Fibroblast of lung (primary cell): ENCODE data around the gene ARHGAP21. TPM values are rescaled to one million over a fixed set of nuclear protein-coding genes. Genes with fewer than 3 reads are reported as not detected.

Experiments
- DNase-seq, 2 donors: peaks; one replicate each; pipeline versions ENCODE4 v3.0.0 to v3.0.0-alpha.2; 2010; ENCODE audit warnings: low read depth in 2 of 2
- H2AFZ ChIP-seq: 2 replicates; pipeline ENCODE4 v1.5.1; 2012; ENCODE audit warnings: low read length, control low read depth, inconsistent platforms
- H3K27ac ChIP-seq: 2 replicates; pipeline ENCODE4 v1.5.1; 2011; ENCODE audit warnings: low read length, control low read depth; ENCODE audit not compliant: insufficient read depth
- H3K27me3 ChIP-seq: 2 replicates; pipeline ENCODE4 v1.5.1; 2011; ENCODE audit warnings: mild to moderate bottlenecking, low read length; ENCODE audit not compliant: control insufficient read depth, insufficient read depth
- H3K36me3 ChIP-seq: 2 replicates; pipeline ENCODE4 v1.5.1; 2011; ENCODE audit warnings: low read length; ENCODE audit not compliant: control insufficient read depth, insufficient read depth
- H3K4me1 ChIP-seq: 2 replicates; pipeline ENCODE4 v1.5.1; 2011; ENCODE audit warnings: low read length; ENCODE audit not compliant: control insufficient read depth, insufficient read depth; ENCODE audit errors: extremely low read depth
- H3K4me2 ChIP-seq: 2 replicates; pipeline ENCODE4 v1.5.1; 2011; ENCODE audit warnings: low read length, control low read depth; ENCODE audit not compliant: insufficient read depth; ENCODE audit errors: extremely low read depth
- H3K4me3 ChIP-seq, 4 experiments: fragments of 200-600 bp in 1 of 4; sonication (generic) in 1 of 4; replicated peaks in 1 of 4; 2 replicates each; pipeline ENCODE4 v1.5.1; 2011 to 2016; ENCODE audit warnings: low read length in 4 of 4, low read depth in 3 of 4, mild to moderate bottlenecking in 3 of 4, control low read depth in 2 of 4, inconsistent platforms in 1 of 4, mixed read lengths in 1 of 4; ENCODE audit not compliant: insufficient read depth in 1 of 4; ENCODE audit errors: control extremely low read depth in 1 of 4
- H3K79me2 ChIP-seq: 2 replicates; pipeline ENCODE4 v1.5.1; 2012; ENCODE audit warnings: mild to moderate bottlenecking, low read length, inconsistent platforms; ENCODE audit not compliant: control insufficient read depth, insufficient read depth
- H3K9ac ChIP-seq: 2 replicates; pipeline ENCODE4 v1.5.1; 2011; ENCODE audit warnings: mild to moderate bottlenecking, low read length, control low read depth; ENCODE audit not compliant: insufficient read depth
- H3K9me3 ChIP-seq: 2 replicates; pipeline ENCODE4 v1.5.1; 2012; ENCODE audit warnings: low read depth, low read length; ENCODE audit not compliant: control insufficient read depth, insufficient read depth
- H4K20me1 ChIP-seq: 2 replicates; pipeline ENCODE4 v1.5.1; 2011; ENCODE audit warnings: low read length; ENCODE audit not compliant: control insufficient read depth, insufficient read depth; ENCODE audit errors: extremely low read depth
- EZH2 ChIP-seq: IDR thresholded peaks from 2 replicates; pipeline ENCODE4 v1.5.1; 2012; ENCODE audit warnings: low read length, control low read depth, mild to moderate bottlenecking; ENCODE audit errors: missing control alignments
- polyA plus RNA-seq, 2 donors: library from polyadenylated mRNA; depleted of rRNA in 1 of 2; stranded (reverse) in 1 of 2; unstranded in 1 of 2; fragments of >200 nt; gene quantifications; 2 replicates each; pipeline ENCODE4 v1.2.1, GENCODE V29; 2011 to 2012; ENCODE audit warnings: missing spikeins in 1 of 2
- total RNA-seq: library from RNA; depleted of rRNA; stranded (reverse); fragments of >200 nt; gene quantifications from 2 replicates; pipeline ENCODE4 v1.2.1, GENCODE V29; 2014
- TF ChIP-seq, protein P1 (sequence below), 2 donors: IDR thresholded peaks in 1 of 2; conservative IDR thresholded peaks in 1 of 2; 1 replicate in 1 of 2; 2 replicates in 1 of 2; pipeline ENCODE4 v1.5.1; 2011 to 2012; ENCODE audit warnings: low read length in 2 of 2, control low read depth in 1 of 2, inconsistent platforms in 1 of 2, low read depth in 1 of 2, mild to moderate bottlenecking in 1 of 2

Gene ARHGAP21
- total and polyA plus RNA-seq, 2 donors (not counting 1 experiment from before 2014, with no cell fraction given) = 105 to 173 TPM

DNA sequence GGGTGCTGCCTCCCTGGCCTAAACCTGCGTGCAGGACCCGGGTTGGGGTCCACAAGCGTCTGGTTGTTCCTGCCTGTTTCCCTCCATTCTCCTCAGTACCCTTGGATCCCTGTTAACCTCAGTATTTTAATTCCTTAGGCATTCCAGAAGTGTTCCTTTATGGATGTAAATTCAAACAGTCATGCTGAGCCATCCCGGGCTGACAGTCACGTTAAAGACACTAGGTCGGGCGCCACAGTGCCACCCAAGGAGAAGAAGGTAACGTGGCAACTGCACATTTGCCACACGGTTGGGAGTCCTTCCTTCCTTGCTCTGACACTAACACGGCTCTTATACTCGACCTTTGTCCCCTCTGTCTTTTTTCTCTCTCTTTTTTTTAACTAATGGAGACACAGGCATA, 187.1 kb downstream of the ARHGAP21 start:
- H3K36me3 ChIP-seq = peaks cover 2% of the 10 kb centered on the region
- no peak for DNase-seq

DNA sequence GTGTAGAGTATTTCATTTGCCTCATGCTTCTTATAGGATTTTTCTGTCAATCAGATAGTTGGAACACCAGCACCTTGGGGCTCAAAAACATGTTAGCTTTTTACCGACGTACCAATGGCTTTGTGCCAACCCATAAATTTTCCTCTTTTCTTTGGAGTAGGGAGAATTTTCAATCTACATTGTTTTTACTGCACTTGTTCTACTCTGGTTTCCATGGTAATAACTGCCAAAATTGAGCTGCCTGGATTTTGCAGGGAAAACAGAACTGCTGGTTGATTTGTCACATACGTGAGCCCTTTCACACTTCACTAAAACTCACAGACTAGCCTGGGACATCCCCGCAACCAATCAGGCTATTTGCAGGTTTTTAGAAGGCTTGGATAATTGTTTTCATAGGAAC, 189.7 kb downstream of the ARHGAP21 start:
- H3K4me2 ChIP-seq = no peak overlapping the region
- TF ChIP-seq, protein P1, sequence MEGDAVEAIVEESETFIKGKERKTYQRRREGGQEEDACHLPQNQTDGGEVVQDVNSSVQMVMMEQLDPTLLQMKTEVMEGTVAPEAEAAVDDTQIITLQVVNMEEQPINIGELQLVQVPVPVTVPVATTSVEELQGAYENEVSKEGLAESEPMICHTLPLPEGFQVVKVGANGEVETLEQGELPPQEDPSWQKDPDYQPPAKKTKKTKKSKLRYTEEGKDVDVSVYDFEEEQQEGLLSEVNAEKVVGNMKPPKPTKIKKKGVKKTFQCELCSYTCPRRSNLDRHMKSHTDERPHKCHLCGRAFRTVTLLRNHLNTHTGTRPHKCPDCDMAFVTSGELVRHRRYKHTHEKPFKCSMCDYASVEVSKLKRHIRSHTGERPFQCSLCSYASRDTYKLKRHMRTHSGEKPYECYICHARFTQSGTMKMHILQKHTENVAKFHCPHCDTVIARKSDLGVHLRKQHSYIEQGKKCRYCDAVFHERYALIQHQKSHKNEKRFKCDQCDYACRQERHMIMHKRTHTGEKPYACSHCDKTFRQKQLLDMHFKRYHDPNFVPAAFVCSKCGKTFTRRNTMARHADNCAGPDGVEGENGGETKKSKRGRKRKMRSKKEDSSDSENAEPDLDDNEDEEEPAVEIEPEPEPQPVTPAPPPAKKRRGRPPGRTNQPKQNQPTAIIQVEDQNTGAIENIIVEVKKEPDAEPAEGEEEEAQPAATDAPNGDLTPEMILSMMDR (conservative IDR thresholded peaks at IDR 0.05 in 1 of 2, IDR thresholded peaks at IDR 0.05 in 1 of 2; ENCODE audit: low read depth in 1 of 2, low read length in 2 of 2) = no peak
- no peak for TF ChIP-seq EZH2
- DNase-seq = no peak

More for the DNA sequence above, 187.1 kb downstream of the ARHGAP21 start:
- Histone ChIP-seq H3K9ac (no peak overlapping the region), H4K20me1 (no peaks in the 10 kb centered on the region), H3K9me3 (no peaks in the 10 kb centered on the region), H3K4me2 (no peak overlapping the region), H3K4me3 (no peak overlapping the region), H3K27me3 (no peaks in the 10 kb centered on the region), H3K4me1 (no peaks in the 10 kb centered on the region), H3K27ac (no peak overlapping the region), H2AFZ (no peak overlapping the region), H3K79me2 (no peaks in the 10 kb centered on the region)
- TF ChIP-seq, protein P1 (conservative IDR thresholded peaks at IDR 0.05 in 1 of 2, IDR thresholded peaks at IDR 0.05 in 1 of 2; ENCODE audit: low read depth in 1 of 2, low read length in 2 of 2) = no peak
- no peak for TF ChIP-seq EZH2

More for the DNA sequence above, 189.7 kb downstream of the ARHGAP21 start:
- Histone ChIP-seq H3K9me3 (no peaks in the 10 kb centered on the region), H3K9ac (no peak overlapping the region), H3K4me3 (no peak overlapping the region), H3K27ac (no peak overlapping the region), H4K20me1 (no peaks in the 10 kb centered on the region), H3K79me2 (no peaks in the 10 kb centered on the region), H3K4me1 (no peaks in the 10 kb centered on the region), H2AFZ (no peak overlapping the region), H3K27me3 (no peaks in the 10 kb centered on the region), H3K36me3 (no peaks in the 10 kb centered on the region)

Other genes with a start within 250 kb of the ARHGAP21 start
- gene PRTFDC1, start 228.7 kb upstream of the ARHGAP21 start, total RNA-seq = 18.5 and 26.9 TPM in 2 replicates
- gene PRTFDC1, start 228.7 kb upstream of the ARHGAP21 start, polyA plus RNA-seq = 32.7 and 47.0 TPM in 2 replicates